DLD1 (cell line): ENCODE measurements around the gene EXOC3L4.
"Not testable (repeated sequence)": the region's sequence is repeated elsewhere in the genome, so short reads cannot be mapped to it uniquely, and the experiment has no call there.

Experiments used
- in situ Hi-C: cut with HindIII; loops from 2 replicates; pipeline ENCODE4 v1.10.0; 2017; ENCODE audit warnings: low sequenced_read_pairs

EXOC3L4 gene

DNA sequence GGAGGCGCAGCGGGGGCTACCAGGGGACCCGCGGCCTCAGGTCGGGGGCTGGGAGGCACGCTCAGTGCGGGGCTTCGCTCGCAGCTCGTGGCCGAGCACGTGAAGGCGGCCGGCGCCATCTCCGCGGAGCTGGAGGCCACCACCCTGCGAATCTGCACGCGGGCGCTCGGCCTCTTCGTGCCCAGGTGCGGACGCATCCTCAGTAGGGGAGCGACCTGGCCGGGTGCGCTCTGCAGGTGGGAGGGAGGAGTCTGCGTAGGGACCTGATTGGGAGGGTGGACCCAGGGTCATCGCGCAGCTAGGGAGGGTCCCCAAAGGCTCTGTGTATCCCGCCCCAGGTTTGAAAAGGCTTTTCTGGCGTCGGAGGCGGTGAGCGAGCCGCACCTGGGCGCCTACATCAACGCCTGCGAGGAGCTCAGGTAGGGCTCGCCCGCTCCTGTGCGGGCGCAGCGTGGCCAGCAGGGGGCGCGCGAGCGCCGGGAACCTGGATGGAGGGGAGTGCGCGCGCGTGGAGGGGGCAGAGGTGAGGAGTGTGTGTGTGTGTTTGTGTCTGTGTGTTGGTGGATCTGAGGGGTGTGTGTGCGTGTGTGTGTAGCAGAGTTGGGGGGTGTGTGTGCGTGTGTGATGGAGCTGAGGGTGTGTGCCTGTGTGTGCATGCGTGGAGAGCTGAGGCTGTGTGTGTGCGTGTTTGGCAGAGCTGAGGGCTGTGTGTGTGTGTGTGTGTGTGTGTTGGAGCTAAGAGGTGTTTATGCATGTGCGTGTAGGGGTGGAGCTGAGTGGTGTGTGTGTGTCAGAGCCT lies 10.3 kb downstream of the EXOC3L4 start:
- in situ Hi-C loops: no loop called here

DNA sequence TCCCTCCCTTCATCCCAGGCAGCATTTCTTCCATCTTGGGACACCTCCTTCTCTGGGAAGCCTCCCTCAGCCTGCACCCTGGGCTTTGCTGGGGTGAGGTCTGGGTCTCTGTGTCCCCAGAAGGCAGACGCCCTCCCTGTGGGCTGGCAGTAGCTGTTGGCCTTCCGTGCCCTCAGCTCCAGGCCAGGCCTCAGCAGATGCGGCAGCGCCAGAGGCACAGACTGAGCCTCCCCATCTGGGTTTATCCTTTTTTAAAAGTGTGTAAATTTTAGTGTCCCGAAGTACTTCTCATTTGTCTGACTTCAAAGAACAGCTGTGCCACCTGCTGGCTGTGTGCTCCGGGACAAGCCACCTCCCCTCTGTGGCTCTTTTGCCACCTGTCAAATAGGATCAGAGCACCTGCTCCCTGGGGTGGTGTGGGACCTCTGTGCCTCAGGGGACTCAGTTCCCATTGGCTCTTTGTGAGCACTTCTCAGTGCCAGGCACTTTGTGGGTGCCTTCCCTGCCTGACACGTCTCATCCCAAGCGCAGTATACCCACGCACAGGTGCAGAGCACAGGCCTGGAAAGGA lies 11.1 kb downstream of the EXOC3L4 start:
- in situ Hi-C loops: no loop called here

DNA sequence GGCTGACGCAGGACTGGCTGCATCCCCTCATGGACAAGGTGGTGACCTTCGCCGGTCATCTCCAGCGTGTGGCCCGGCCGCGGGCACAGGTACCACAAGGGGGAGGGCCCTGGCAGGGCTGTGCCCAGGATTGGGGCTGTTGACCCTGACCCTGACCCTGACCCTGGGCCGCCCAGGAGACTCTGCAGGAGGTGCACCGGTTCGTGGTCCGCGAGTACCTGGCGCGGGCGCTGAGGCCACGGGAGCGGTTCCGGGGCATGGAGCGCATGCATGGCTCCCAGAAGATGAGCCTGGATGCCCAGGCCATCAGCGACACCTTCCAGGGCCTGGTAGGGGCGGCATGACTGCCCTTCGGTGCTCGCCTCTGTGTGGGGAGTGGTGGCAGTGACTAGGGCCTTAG lies 12.9 kb downstream of the EXOC3L4 start:
- in situ Hi-C loops: no loop called here

GRCh38 chr14:103107941-103108748 lies 13.6 kb downstream of the EXOC3L4 start:
- in situ Hi-C loops: no loop called here

GRCh38 chr14:103108749-103109207 lies 14.3 kb downstream of the EXOC3L4 start:
- in situ Hi-C loops: no loop called here

DNA sequence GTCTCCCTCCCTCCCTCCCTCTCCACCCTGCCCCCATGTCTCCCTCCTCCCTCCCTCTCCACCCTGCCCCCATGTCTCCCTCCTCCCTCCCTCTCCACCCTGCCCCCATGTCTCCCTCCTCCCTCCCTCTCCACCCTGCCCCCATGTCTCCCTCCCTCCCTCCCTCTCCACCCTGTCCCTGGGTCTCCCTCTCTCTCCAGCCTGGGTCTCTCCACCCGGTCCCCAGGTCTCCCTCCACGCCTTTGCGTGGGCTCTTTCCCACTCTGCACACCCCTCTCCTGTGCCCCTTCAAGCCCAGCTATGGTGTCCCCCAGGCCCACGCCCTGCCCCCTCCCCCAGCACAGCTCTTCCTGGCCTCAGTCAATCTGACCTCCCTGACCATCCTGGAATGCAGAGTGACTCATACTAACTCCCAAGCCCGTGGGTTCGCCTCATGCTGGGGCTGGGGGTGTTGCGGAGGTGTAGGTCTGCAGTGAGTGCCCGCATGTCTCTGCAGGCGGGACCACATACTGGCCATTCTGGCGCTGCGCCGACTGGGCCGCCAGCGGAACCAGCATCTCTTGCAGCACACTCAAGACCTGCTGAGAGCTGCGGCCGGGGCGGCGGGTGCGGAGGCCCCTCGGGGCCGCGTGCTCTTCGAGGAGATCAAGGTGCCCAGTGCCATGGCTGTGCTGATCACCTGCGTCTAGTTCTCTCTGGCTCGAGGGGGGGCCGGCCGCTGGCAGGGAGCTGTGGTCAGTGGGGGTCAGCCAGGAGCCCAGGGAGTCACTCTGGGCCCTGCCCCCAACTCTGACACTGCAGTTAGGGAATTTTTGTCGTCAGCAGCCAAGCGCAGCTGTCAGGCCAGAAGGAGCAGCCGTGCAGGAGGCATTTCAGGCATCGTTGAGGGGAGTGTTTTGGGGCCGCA lies 15.3 kb downstream of the EXOC3L4 start:
- in situ Hi-C loops: no loop called here

DNA sequence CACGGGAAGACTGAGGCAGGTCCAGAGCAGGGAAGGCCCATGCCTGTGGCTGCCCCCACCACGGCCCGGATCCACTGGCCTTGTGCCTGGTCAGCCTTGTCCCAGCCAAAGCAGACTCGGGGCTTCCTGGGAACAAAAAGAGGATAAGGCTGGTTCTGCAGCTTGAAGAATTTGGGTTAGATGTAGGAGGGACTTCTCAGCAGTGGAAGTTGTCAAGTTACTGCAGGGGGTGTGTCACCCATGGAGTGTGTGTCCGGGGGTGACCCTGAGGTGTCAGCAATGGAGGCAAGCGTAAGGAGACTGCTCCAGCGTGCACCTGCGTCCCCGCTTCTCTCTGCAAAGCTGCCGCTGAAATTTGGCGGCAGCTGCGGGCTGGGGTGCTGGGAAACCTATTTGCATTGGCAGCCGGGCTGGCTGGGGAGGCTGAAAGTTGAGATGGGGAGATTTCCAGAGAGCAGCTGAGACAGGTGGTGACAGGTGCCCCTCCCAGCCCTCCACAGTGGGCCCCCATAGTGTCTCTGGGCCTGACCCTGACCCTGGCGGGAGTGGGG lies 16.2 kb downstream of the EXOC3L4 start:
- in situ Hi-C loops: no loop called here

GRCh38 chr14:103111232-103111868 lies 16.8 kb downstream of the EXOC3L4 start:
- in situ Hi-C loops: no loop called here

GRCh38 chr14:103112400-103113243 lies 18.1 kb downstream of the EXOC3L4 start:
- in situ Hi-C loops: no loop called here

GRCh38 chr14:103113303-103113702 lies 18.8 kb downstream of the EXOC3L4 start:
- in situ Hi-C loops: no loop called here

DNA sequence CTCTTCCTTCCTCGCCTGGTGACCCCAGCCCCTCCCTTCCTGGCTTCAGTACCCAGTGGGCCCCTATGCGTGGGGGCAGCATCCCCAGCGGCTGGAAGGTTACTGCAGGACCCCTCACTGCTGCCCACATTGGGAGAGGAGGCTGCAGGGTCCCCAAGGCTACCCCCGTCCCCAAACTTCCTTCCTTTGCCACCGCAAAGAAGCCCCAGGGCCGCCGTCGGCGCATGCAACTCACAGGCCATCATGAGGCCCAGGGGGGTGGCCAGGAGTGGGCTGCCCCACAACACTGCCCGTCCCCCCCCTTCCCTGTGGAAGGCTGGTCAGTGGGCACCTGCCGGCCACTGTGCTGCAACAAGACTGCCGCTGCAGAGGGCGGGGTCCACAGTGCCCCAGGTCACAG lies 19.2 kb downstream of the EXOC3L4 start:
- in situ Hi-C loops: no loop called here

- in situ Hi-C loops: not testable (repeated sequence)
These were observed 20.7 kb downstream of the EXOC3L4 start for GRCh38 chr14:103115086-103115679.

DNA sequence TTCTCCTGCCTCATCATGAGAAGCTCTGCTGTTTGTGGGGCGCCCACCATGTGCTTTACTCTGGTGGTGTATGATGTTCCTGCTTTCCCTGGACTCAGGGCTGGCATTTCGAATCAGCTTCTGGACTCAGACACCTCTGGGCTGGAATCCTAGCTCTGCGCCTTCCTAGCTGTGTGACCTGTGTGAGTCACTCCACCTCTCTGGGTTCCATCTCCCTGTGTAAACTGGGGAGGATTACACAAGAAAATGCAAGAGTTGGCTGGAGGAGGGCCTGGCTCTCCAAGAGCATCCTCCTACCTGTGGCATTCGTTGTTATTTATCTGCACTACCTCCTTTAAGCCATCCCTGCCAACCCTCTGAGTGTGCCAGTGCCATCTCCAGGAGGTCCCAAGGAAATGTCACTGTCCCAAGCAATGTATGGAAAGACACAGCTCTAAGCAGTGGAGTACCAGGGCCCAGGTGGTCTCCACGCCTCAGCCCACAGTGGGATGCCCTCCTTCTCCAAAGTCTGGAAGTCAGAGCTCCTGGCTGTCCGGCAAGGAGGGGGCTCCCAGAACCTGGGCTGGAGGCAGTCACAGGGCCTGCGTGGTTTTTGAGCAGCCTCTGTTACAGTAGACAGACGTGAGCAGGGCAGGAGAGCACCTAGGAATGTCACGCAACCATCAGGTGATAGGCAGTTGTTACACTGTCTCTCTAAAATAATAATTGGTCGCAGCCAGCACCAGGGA lies 21.5 kb downstream of the EXOC3L4 start:
- in situ Hi-C loops: no loop called here

DNA sequence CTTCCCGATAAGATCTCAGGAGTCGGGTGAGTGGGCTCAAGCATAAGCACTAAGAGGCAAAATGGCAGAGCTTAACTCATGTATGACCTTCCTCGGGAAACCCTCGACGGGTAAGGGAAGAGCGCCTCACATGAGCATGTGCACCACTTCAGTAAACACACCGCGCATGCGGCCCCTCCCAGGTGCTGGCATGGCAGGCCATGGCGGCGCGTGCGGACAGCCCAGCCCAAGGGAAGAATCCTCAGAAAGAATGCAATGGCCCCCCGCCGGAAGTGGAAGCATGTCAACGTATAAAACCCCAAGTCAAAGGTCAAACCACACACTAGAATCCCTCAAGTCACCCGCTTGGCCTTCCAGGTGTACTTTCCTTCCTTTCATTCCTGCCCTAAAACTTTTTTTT lies 22.1 kb downstream of the EXOC3L4 start:
- in situ Hi-C loops: no loop called here

GRCh38 chr14:103117499-103117898 lies 23.0 kb downstream of the EXOC3L4 start:
- in situ Hi-C loops: not testable (repeated sequence)

GRCh38 chr14:103118018-103118662 lies 23.6 kb downstream of the EXOC3L4 start:
- in situ Hi-C loops: no loop called here

GRCh38 chr14:103118663-103119404 lies 24.3 kb downstream of the EXOC3L4 start:
- in situ Hi-C loops: no loop called here
